ENCODE measurements around the gene UTP25. TPM values are rescaled to one million over a fixed set of nuclear protein-coding genes. Genes with fewer than 3 reads are reported as not detected.

Gene UTP25
- total RNA-seq, 1 donor from 2014 or later = 7.4 TPM

DNA sequence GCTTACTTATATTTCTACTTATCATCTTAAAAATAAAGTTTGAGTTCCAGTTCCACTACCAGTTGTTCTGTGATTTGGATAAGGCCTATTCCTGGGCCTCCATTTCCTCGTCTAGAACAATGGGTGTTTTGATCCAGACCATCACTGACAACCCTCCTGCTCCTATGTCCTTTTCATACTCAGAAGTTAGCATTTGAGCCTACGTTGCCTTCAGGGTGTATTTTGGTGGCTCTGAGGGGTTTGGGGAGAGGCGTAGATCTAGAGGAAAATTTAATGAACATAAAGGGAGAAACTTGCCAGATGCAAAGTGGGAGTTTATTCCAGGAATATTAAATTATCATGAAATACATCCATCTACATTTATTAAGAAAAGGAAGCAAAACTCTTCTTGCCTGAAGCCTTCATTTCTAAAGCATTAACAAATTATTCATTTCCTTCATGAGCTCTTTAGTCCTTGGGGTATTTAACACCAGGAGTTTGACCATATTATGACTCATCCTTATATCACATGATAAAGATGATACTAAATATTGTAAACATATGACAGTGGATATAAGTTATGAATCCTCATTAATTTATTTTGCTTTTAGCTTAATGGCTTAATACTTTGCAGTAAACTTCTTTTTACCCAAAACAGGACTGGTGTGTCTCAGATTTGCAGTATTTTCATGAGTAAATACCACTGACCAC, 63.0 kb downstream of the UTP25 start:
- DNase-seq (ENCODE audit: low read depth) (peak; percentile 40), FAIRE-seq (no peak)
- Histone ChIP-seq H3K36me3 (ENCODE audit: insufficient read depth, low read length) (no peaks in the 10 kb centered on the region), H2AFZ (ENCODE audit: low read depth, low read length) (no peak overlapping the region), H3K4me2 (ENCODE audit: low read length) (peak overlapping the region; percentile 9), H3K79me2 (ENCODE audit: insufficient read depth, low read length) (no peaks in the 10 kb centered on the region), H3K27me3 (ENCODE audit: insufficient read depth, low read length) (no peaks in the 10 kb centered on the region), H3K9ac (ENCODE audit: low read length) (peak overlapping the region; percentile 19), H3K9me3 (ENCODE audit: insufficient read depth, low read depth, low read length) (no peaks in the 10 kb centered on the region), H3K27ac (ENCODE audit: low read depth, low read length) (peak overlapping the region; percentile 59), H3K4me1 (ENCODE audit: insufficient read depth, low read length) (peaks cover 30% of the 10 kb centered on the region), H3K4me3 (ENCODE audit: insufficient read depth, low read depth, low read length) (no peak overlapping the region), H4K20me1 (ENCODE audit: insufficient read depth, low read length) (no peaks in the 10 kb centered on the region)
- H3K4me3 Mint-ChIP-seq (ENCODE audit: unreplicated experiment) = no peak overlapping the region
- no peaks in the 10 kb centered on the region for H3K36me3 Mint-ChIP-seq (ENCODE audit: low read depth, unreplicated experiment)
- H3K27ac Mint-ChIP-seq (ENCODE audit: unreplicated experiment) = no peak overlapping the region
- no peaks in the 10 kb centered on the region for H3K9me3 Mint-ChIP-seq (ENCODE audit: unreplicated experiment)
- H3K27me3 Mint-ChIP-seq (ENCODE audit: low read depth, unreplicated experiment) = no peaks in the 10 kb centered on the region
- TF ChIP-seq, protein P1, sequence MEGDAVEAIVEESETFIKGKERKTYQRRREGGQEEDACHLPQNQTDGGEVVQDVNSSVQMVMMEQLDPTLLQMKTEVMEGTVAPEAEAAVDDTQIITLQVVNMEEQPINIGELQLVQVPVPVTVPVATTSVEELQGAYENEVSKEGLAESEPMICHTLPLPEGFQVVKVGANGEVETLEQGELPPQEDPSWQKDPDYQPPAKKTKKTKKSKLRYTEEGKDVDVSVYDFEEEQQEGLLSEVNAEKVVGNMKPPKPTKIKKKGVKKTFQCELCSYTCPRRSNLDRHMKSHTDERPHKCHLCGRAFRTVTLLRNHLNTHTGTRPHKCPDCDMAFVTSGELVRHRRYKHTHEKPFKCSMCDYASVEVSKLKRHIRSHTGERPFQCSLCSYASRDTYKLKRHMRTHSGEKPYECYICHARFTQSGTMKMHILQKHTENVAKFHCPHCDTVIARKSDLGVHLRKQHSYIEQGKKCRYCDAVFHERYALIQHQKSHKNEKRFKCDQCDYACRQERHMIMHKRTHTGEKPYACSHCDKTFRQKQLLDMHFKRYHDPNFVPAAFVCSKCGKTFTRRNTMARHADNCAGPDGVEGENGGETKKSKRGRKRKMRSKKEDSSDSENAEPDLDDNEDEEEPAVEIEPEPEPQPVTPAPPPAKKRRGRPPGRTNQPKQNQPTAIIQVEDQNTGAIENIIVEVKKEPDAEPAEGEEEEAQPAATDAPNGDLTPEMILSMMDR (IDR thresholded peaks at IDR 0.05; ENCODE audit: insufficient read depth, low read depth, low read length) = no peak
- TF ChIP-seq EZH2 (IDR thresholded peaks at IDR 0.05; ENCODE audit: insufficient read depth, low read length) = no peak
- H3K4me1 Mint-ChIP-seq (ENCODE audit: low read depth, unreplicated experiment) = peaks cover 15% of the 10 kb centered on the region

DNA sequence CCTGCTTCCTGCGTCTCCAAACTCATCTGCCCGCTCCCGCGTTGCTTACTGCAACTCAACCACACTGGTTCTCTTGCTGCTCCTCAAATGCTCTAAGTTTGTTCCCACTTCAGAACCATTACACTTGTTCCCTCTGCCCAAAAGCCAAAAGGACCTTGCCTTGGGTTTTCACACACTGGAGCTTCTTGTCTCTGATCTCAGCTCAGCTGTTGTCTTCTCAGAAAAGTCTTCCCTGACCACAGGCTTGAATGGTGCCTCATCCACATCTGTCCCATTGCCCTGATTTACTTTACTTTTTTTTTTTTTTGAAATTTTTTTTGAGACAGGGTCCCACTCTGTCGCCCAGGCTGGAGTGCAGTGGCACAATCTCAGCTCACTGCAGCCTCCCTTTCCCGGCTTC, 66.0 kb downstream of the UTP25 start:
- Mint-ChIP-seq H3K9me3 (ENCODE audit: unreplicated experiment) (no peaks in the 10 kb centered on the region), H3K27me3 (ENCODE audit: low read depth, unreplicated experiment) (no peaks in the 10 kb centered on the region), H3K4me1 (ENCODE audit: low read depth, unreplicated experiment) (peaks cover 14% of the 10 kb centered on the region), H3K27ac (ENCODE audit: unreplicated experiment) (no peak overlapping the region), H3K4me3 (ENCODE audit: unreplicated experiment) (no peak overlapping the region), H3K36me3 (ENCODE audit: low read depth, unreplicated experiment) (no peaks in the 10 kb centered on the region)
- Histone ChIP-seq H3K9me3 (ENCODE audit: insufficient read depth, low read depth, low read length) (no peaks in the 10 kb centered on the region), H3K9ac (ENCODE audit: low read length) (no peak overlapping the region), H3K4me3 (ENCODE audit: insufficient read depth, low read depth, low read length) (no peak overlapping the region), H2AFZ (ENCODE audit: low read depth, low read length) (no peak overlapping the region), H3K4me2 (ENCODE audit: low read length) (no peak overlapping the region), H4K20me1 (ENCODE audit: insufficient read depth, low read length) (no peaks in the 10 kb centered on the region), H3K27me3 (ENCODE audit: insufficient read depth, low read length) (no peaks in the 10 kb centered on the region), H3K79me2 (ENCODE audit: insufficient read depth, low read length) (no peaks in the 10 kb centered on the region), H3K36me3 (ENCODE audit: insufficient read depth, low read length) (no peaks in the 10 kb centered on the region), H3K4me1 (ENCODE audit: insufficient read depth, low read length) (peaks cover 33% of the 10 kb centered on the region), H3K27ac (ENCODE audit: low read depth, low read length) (no peak overlapping the region)
- FAIRE-seq (no peak), DNase-seq (ENCODE audit: low read depth) (no peak)
- TF ChIP-seq, protein P1 (IDR thresholded peaks at IDR 0.05; ENCODE audit: insufficient read depth, low read depth, low read length) = no peak
- TF ChIP-seq EZH2 (IDR thresholded peaks at IDR 0.05; ENCODE audit: insufficient read depth, low read length) = no peak

DNA sequence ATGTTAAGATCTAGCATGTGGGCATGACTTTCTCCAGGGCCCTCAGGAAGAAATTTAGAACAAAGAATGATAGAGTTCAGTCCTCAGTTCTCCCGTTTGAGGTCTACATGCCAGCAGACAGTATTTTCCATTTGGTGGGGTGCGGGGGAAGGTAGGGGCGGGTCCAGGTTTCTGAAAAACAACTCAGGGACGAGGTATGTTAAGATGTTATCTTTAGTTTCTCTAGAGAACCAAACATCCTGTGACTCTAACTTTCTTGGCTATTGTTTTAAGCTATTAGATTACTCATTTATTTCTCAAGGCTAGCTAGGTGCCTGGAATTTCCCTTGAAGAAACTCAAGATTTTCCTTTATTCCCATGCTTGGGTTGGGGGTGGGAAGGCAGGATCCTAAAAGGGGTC, 67.9 kb downstream of the UTP25 start:
- H3K4me3 Mint-ChIP-seq (ENCODE audit: unreplicated experiment) = no peak overlapping the region
- Histone ChIP-seq H3K36me3 (ENCODE audit: insufficient read depth, low read length) (no peaks in the 10 kb centered on the region), H3K4me3 (ENCODE audit: insufficient read depth, low read depth, low read length) (peak overlapping the region; percentile 26), H3K27ac (ENCODE audit: low read depth, low read length) (peak overlapping the region; percentile 97), H3K79me2 (ENCODE audit: insufficient read depth, low read length) (no peaks in the 10 kb centered on the region), H3K9ac (ENCODE audit: low read length) (peak overlapping the region; percentile 75), H3K27me3 (ENCODE audit: insufficient read depth, low read length) (no peaks in the 10 kb centered on the region), H4K20me1 (ENCODE audit: insufficient read depth, low read length) (no peaks in the 10 kb centered on the region), H3K4me2 (ENCODE audit: low read length) (peak overlapping the region; percentile 76), H3K9me3 (ENCODE audit: insufficient read depth, low read depth, low read length) (no peaks in the 10 kb centered on the region), H2AFZ (ENCODE audit: low read depth, low read length) (no peak overlapping the region), H3K4me1 (ENCODE audit: insufficient read depth, low read length) (peaks cover 42% of the 10 kb centered on the region)
- no peak for TF ChIP-seq EZH2 (IDR thresholded peaks at IDR 0.05; ENCODE audit: insufficient read depth, low read length)
- TF ChIP-seq, protein P1 (IDR thresholded peaks at IDR 0.05; ENCODE audit: insufficient read depth, low read depth, low read length) = no peak
- no peaks in the 10 kb centered on the region for H3K36me3 Mint-ChIP-seq (ENCODE audit: low read depth, unreplicated experiment)
- peak overlapping the region; percentile 74 for H3K27ac Mint-ChIP-seq (ENCODE audit: unreplicated experiment)
- H3K9me3 Mint-ChIP-seq (ENCODE audit: unreplicated experiment) = no peaks in the 10 kb centered on the region
- FAIRE-seq (peak; percentile 82), DNase-seq (ENCODE audit: low read depth) (peak; percentile 95)
- peaks cover 17% of the 10 kb centered on the region for H3K4me1 Mint-ChIP-seq (ENCODE audit: low read depth, unreplicated experiment)
- no peaks in the 10 kb centered on the region for H3K27me3 Mint-ChIP-seq (ENCODE audit: low read depth, unreplicated experiment)

Measured in astrocyte (in vitro differentiated cells and primary cell).